Thymus (tissue), 11 donors: ENCODE data around the gene CCDC92B. TPM values are rescaled to one million over a fixed set of nuclear protein-coding genes. Genes with fewer than 3 reads are reported as not detected.

Experiments
- DNase-seq, 9 donors: peaks; one replicate each; pipeline ENCODE4 v3.0.0-alpha.2; 2013; ENCODE audit warnings: low spot score in 9 of 9, low read depth in 6 of 9, missing footprints in 1 of 9
- H3K27ac ChIP-seq, 2 donors: one replicate each; pipeline ENCODE4 v1.5.1; 2013; ENCODE audit warnings: control low read depth in 1 of 2, low read depth in 1 of 2, low read length in 1 of 2, mild to moderate bottlenecking in 1 of 2, moderate library complexity in 1 of 2
- H3K27me3 ChIP-seq, 2 donors: one replicate each; pipeline ENCODE4 v1.5.1; 2013; ENCODE audit warnings: low read length in 1 of 2; ENCODE audit not compliant: control insufficient read depth in 2 of 2, insufficient read depth in 1 of 2
- H3K36me3 ChIP-seq, 2 donors: one replicate each; pipeline ENCODE4 v1.5.1; 2013; ENCODE audit warnings: low read length in 1 of 2, mild to moderate bottlenecking in 1 of 2, moderate library complexity in 1 of 2; ENCODE audit not compliant: control insufficient read depth in 2 of 2, insufficient read depth in 2 of 2
- H3K4me1 ChIP-seq, 2 donors: one replicate each; pipeline ENCODE4 v1.5.1; 2013; ENCODE audit warnings: low read length in 2 of 2; ENCODE audit not compliant: control insufficient read depth in 2 of 2, insufficient read depth in 2 of 2
- H3K4me3 ChIP-seq, 2 donors: one replicate each; pipeline ENCODE4 v1.5.1; 2013; ENCODE audit warnings: low read length in 2 of 2, control low read depth in 1 of 2, mild to moderate bottlenecking in 1 of 2
- H3K9me3 ChIP-seq, 2 donors: one replicate each; pipeline ENCODE4 v1.5.1; 2013; ENCODE audit warnings: low read length in 1 of 2, mild to moderate bottlenecking in 1 of 2; ENCODE audit not compliant: control insufficient read depth in 2 of 2, insufficient read depth in 1 of 2
- WGBS: extraction: QIAGEN DNeasy Blood & Tissue Kit; methylation state at CpG from one replicate; pipeline ENCODE4 v1.1.7; 2013; 5-methylcytosine and 5-hydroxymethylcytosine counted together
- polyA plus RNA-seq: library from polyadenylated mRNA; stranded (reverse); fragments of 200-250 nt; gene quantifications from one replicate; pipeline ENCODE4 v1.2.3, GENCODE V29; 2013
- total RNA-seq: library from RNA; stranded (reverse); fragments of 120-200 nt; gene quantifications from one replicate; pipeline ENCODE4 v1.2.4, GENCODE V29; 2013
- donor health status: healthy.

Gene CCDC92B
- total and polyA plus RNA-seq, 2 donors, result 0.11 TPM; not detected in 1

DNA sequence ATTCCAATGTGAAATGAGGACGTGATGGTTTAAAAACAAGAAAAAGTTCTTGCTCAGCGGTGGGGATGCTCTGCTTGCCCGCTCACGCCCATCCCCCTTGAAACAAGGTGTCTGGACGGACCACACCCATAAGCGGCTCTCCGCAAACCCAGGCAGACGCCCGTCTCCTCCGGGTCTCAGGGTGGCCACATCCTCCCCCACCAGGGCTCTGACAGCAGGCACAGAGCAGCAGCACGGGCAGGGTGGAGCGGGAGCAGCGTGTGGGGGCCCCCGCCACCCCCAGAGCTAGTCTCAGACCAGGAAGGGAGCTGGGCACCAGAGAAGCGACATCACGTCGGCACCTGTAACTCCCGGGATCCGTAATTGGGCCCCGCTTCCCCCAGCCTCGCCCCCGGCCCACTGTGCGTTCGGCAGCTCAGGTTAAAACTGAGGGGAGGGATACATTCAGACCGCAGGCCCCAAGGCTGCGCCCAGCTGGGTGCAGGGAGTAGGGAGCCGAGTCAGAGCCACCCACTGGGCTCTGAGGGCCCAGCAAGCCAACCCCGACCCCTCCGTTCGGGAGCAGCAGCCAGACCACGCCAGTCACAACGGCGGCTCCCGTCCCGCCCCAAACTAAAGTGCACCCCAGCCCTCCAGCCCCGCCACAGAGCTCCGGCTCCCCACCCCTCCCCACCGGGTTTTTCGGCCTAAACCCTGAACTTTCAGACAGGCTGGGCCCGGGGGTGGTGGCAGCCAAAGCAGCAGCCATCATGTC, 59.9 kb downstream of the CCDC92B start:
- 93% methylated on average over 40 of the region's 40 CpGs for WGBS
- H3K27me3 ChIP-seq, result no peaks in the 10 kb centered on the region
- DNase-seq, result no peak
- no peak overlapping the region for H3K27ac ChIP-seq
- H3K9me3 ChIP-seq, result no peaks in the 10 kb centered on the region
- H3K4me3 ChIP-seq, result no peak overlapping the region
- peaks cover 0 to 8% of the 10 kb centered on the region in 2 donors for H3K4me1 ChIP-seq
- peaks cover 36 to 38% of the 10 kb centered on the region in 2 donors for H3K36me3 ChIP-seq

DNA sequence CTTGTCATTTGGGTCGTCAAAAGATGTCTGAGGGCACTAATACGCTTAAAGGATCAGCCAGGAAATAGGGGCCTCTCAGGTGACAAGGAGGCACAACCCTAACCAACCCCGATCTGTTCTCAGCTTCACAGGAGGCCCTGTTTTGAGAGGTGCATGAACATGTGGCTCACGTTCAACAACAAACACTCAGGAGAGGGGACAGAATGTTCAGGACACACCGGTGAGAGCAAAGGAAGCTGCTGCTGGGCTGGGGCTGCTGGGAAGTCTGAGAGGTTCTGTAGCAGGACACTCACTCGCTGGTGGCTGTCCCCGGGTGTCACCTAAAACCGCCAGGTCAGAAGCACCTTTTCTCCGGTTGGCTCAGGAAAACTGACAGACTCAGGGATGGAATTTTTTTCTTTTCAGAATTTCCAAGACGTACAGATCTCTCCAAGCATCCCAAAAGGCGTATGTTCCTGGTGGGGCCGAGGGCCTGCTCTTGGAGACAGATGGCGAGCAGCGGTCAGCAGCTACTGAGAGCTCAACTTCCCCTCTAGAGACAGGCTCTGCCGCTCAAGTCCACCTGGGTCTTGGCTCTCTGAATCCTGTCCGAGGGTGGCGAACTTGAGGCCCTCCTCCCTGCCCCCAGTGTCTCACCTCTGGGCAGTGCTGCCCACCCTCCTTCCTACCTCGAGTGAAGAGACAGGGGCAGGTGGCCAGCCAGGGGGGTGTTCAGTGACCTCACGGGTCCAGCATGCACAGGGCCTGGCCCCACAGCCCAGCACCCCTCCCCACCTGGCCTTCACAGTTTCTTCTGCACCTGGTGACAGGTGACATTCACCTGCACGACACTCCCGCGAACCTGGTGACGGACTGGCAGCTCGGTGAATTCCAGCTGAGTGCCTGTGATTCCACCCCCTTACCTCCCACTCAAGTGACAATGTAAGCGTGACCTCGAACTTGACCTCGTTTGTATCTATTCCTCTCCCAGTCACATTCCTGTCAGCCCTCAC, 60.8 kb downstream of the CCDC92B start:
- H3K4me1 ChIP-seq, result peaks cover 0 to 8% of the 10 kb centered on the region in 2 donors
- H3K36me3 ChIP-seq, result peaks cover 37 to 39% of the 10 kb centered on the region in 2 donors
- H3K27me3 ChIP-seq, result no peaks in the 10 kb centered on the region
- no peak overlapping the region for H3K4me3 ChIP-seq
- DNase-seq, result no peak
- H3K27ac ChIP-seq, result peak overlapping the region in 1 of 2 donors; percentile 26
- WGBS, result 90% methylated on average over 27 of the region's 27 CpGs
- no peaks in the 10 kb centered on the region for H3K9me3 ChIP-seq

DNA sequence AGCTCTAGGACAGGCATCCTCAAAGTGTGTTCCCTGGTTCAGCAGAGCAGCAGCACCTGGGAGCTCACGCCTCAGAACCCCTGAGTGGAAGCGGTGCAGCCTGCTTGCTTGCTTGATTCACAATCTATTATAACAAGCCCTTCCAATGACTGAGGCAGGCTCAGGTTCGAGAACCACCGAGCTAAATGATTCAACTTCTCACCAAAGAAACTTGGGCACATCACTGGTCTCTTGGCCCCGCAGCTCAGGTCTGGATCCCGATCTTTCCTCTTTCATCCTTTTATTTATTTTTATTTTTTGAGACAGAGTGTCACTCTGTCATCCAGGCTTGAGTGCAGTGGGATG, 62.4 kb downstream of the CCDC92B start:
- no peaks in the 10 kb centered on the region for H3K27me3 ChIP-seq
- WGBS, result 95% methylated on average over 6 of the region's 6 CpGs
- DNase-seq, result no peak
- H3K27ac ChIP-seq, result peak overlapping the region in 1 of 2 donors; percentile 37
- H3K9me3 ChIP-seq, result no peaks in the 10 kb centered on the region
- H3K36me3 ChIP-seq, result peaks cover 25 to 46% of the 10 kb centered on the region in 2 donors
- peaks cover 0 to 8% of the 10 kb centered on the region in 2 donors for H3K4me1 ChIP-seq
- H3K4me3 ChIP-seq, result no peak overlapping the region

DNA sequence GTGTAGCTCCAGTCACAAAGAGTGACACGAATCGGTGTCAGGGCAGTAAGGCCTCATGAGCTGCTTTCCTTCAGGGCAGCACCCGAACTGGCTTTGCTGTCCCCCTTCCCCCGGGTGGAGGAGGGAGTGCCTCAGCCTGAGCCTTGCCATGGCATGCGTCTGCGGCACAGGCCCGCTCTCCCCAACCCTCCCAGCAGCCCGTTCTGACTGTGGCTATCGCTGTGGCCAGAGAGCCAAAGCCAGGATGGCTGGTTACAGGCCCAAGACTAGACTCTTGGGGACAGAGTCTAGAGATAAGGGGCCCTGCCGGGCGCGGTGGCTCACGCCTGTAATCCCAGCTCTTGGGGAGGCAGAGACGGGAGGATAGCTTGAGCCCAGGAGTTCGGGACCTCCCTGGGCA, 63.8 kb downstream of the CCDC92B start:
- no peaks in the 10 kb centered on the region for H3K9me3 ChIP-seq
- H3K27me3 ChIP-seq, result no peaks in the 10 kb centered on the region
- no peak for DNase-seq
- no peak overlapping the region for H3K27ac ChIP-seq
- peaks cover 0 to 8% of the 10 kb centered on the region in 2 donors for H3K4me1 ChIP-seq
- 97% methylated on average over 15 of the region's 15 CpGs for WGBS
- H3K36me3 ChIP-seq, result peaks cover 31 to 52% of the 10 kb centered on the region in 2 donors
- no peak overlapping the region for H3K4me3 ChIP-seq

DNA sequence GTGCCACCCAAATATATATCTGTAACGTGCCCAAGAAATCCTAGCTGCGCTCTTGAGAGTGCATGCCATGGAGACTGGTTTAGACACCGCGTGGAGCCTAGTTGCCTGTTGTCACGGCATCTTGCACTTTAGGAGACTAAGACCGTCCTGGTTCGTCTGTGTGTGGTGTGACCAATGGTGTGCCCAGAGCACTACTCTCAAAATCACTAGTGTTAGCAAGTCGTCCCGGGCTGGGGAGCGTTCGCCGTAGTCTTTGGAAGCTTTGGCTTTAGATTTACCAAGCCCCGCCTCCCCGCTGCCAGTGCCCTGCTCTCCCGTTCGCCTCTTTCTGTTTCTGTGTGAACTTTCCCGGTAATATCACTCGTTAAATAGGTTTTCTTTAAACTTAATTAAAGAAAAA, 64.9 kb downstream of the CCDC92B start:
- Histone ChIP-seq H3K27me3 (no peaks in the 10 kb centered on the region), H3K27ac (no peak overlapping the region), H3K36me3 (peaks cover 34 to 57% of the 10 kb centered on the region in 2 donors), H3K4me1 (peaks cover 0 to 6% of the 10 kb centered on the region in 2 donors), H3K4me3 (no peak overlapping the region), H3K9me3 (no peaks in the 10 kb centered on the region)
- WGBS, result 98% methylated on average over 18 of the region's 18 CpGs
- DNase-seq, result no peak

DNA sequence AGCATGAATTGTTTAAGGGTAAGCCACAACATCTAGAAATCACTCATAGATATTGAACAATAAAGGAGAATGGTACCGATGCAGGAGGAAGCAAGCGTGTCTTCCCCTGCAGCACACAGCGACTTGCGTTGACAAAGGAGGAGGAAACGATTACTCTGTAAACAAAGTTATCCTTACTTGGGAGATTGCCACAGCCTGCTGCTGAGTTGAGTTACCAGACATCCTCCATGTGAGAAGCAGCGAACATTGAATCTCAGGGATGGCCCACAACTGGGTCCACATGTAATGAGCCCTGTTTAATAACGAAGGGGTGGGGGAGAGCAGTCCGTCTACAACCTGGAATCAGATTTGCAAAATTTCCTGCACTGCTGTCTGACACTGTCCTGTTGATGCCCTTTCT, 65.5 kb downstream of the CCDC92B start:
- peaks cover 36 to 60% of the 10 kb centered on the region in 2 donors for H3K36me3 ChIP-seq
- peaks cover 0 to 2% of the 10 kb centered on the region in 2 donors for H3K4me1 ChIP-seq
- H3K27ac ChIP-seq, result no peak overlapping the region
- H3K27me3 ChIP-seq, result no peaks in the 10 kb centered on the region
- 96% methylated on average over 8 of the region's 8 CpGs for WGBS
- no peaks in the 10 kb centered on the region for H3K9me3 ChIP-seq
- no peak overlapping the region for H3K4me3 ChIP-seq
- DNase-seq, result no peak

DNA sequence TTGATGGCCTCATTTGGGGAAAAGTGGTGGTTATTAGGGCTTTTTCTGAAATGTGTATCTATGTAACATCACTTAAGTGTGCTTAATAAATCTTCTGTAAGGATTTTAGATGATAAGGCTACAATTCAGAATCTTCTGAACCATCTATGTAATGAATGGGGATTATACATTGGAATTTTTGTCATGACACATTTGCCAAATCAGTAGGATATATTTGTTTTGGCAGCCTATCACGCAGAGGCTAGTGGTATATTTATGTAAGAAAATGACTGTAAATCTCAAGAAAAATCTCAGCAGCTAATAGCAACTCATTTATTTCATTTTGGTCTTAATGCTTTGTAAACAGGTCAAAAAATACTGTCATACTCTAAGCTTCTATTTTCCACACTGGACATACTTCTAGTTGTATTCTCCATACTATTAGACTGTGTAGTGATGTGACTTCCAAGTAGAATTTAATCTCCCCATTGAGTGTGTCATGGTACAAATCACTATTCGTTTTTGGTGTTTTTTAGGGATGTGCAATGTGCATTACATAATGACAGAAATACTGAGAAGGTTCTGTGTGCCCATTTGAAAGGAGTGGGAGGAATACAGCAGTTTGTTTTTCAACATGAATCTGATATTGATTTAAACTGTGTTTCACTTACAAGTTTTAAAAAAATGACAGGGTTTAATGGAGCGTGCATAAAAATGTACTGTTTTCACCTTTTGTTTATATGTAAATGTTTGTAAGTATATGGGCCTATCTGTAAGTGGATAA, 67.1 kb downstream of the CCDC92B start:
- 96% methylated on average over 3 of the region's 3 CpGs for WGBS
- peaks cover 40 to 66% of the 10 kb centered on the region in 2 donors for H3K36me3 ChIP-seq

DNA sequence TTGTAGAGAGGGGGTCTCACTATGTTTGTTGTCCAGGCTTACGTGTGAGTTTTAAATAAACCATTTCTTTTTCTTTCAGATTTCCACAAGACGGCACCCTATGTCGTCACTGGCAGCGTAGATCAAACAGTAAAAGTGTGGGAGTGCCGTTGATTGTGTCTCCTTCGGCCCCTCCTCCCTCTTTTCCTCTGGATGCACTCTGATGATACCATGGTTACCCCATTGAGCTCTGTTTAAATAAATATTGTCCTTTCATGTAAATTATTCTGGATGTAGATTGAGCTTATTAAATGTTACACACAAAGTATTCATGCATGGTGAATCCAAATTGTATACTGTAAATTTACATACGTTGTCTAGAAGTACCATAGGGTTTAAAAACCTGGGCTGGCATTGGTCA, 67.8 kb downstream of the CCDC92B start:
- Histone ChIP-seq H3K27me3 (no peaks in the 10 kb centered on the region), H3K4me1 (no peaks in the 10 kb centered on the region), H3K4me3 (no peak overlapping the region), H3K36me3 (peaks cover 40 to 69% of the 10 kb centered on the region in 2 donors), H3K27ac (no peak overlapping the region), H3K9me3 (no peaks in the 10 kb centered on the region)
- WGBS, result 97% methylated on average over 7 of the region's 7 CpGs
- no peak for DNase-seq

More for the DNA sequence above, 67.1 kb downstream of the CCDC92B start:
- H3K4me3 ChIP-seq, result no peak overlapping the region
- no peaks in the 10 kb centered on the region for H3K9me3 ChIP-seq
- no peak overlapping the region for H3K27ac ChIP-seq
- no peaks in the 10 kb centered on the region for H3K4me1 ChIP-seq
- H3K27me3 ChIP-seq, result no peaks in the 10 kb centered on the region
- DNase-seq, result no peak
